Measurements from ENCODE around the gene TEKT2.

Gene TEKT2

GRCh38 chr1:36106269-36106668 lies 22.4 kb downstream of the TEKT2 start:
- DNase-seq (ENCODE audit: low read depth in 2 of 2): no peak

DNA sequence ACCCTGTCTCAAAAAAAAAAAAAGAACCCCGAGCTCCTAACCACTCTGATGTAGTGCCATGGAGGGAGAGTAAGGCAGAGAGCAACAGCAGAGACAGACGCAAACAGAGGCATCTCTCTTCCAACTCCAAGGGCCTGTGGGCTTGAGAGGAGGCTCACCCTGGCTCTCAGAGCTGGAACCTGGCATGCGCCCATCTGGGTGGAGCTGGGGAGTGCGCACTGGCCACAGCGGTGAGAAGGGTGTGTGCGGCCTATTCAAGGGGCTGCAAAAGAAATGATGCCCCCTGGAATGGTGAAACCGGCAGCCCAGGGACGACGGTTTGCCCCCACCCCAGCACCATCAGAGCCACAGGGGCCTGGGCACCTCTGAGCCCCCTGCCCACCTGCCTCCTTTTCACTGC lies 23.5 kb downstream of the TEKT2 start:
- DNase-seq (ENCODE audit: low read depth in 2 of 2): no peak

DNA sequence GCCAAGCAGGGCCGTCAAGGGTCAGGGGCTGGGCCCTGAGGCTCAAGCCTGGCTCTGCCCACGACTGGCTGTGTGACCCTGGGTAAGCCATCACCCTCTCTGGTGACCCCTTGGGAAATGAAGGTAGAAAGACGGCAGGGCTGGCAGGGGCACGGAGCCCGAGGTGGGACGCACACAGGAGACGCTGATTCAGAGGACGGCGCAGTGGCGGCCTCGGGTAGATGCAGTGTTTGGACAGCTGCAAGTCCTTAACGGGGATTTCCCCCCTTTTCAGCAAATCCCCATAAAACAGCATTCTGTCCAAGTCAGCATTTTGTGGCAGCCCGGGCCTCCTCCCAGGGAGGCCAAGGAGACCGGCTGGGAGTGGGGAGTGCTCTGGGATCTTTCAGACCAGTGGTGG lies 24.4 kb downstream of the TEKT2 start:
- no peak for DNase-seq (ENCODE audit: low read depth in 2 of 2)

DNA sequence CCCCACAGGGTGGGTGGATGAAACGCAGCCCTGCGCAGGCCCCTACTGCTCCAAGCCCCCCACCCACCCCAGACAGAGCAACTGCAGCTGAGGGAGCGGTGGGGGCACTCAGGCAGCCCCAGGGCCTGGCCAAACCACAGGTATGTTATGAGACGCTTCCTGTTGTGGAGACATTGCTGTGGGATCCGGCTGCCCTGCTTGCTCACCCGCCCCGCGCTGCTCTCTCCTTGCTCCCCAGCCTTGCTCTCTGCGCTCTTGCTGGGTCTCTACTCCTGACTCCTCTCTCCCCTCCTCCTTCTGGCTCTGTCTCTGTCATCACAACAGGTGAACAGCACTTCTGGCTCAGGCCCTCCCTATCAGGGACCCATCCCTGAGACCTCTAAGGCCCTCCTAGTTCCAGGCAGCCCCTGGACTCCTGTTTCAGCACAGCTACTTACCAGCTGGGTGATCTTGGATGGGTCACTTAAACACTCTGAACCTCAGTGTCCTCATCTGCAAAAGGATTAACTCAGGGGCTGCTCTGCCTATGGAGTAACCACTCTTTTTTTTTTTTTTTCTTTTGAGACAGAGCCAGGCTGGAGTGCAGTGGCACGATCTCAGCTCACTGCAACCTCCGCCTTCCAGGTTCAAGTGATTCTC lies 25.3 kb downstream of the TEKT2 start:
- DNase-seq (ENCODE audit: low read depth in 2 of 2): no peak

DNA sequence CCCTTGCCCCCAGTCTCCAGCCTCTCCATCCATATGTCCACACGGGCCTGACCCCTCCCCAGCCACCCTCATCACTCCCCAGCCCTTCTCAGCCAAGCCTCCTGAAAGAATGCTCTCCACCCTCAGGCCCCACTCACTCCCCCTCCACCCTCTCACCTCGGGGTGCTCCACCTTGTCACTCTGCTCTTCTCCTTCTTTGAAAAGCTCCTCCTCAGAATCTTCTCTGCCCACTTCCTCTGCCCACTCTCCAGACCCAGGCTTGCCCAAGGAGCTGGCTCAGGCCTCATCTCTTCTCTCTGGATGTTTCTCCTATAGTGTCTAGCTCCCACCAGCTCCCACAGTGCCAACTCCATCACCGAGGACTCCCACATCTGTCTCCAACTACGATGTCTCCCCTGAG lies 27.3 kb downstream of the TEKT2 start:
- no peak for DNase-seq (ENCODE audit: low read depth in 2 of 2)

DNA sequence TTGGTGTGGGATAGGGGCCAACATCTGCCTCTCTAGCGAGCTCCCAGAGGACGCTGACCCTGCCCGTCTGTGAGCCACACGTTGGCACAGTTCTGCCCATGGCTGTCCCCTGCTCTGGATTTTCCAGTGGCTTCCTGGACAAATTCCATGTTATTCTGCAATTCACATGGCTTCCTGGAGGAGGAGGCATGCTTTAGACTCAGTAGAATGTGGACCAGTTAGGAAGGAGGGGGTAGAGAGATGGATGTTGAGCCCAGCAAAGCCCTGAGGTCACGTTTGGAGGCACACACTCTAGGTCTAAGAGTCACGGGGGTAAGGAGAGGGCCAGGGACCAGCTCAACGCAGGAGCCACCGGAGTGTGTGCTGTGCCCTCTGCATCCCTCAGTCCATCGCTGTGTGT lies 28.9 kb downstream of the TEKT2 start:
- DNase-seq (ENCODE audit: low read depth in 2 of 2): no peak

DNA sequence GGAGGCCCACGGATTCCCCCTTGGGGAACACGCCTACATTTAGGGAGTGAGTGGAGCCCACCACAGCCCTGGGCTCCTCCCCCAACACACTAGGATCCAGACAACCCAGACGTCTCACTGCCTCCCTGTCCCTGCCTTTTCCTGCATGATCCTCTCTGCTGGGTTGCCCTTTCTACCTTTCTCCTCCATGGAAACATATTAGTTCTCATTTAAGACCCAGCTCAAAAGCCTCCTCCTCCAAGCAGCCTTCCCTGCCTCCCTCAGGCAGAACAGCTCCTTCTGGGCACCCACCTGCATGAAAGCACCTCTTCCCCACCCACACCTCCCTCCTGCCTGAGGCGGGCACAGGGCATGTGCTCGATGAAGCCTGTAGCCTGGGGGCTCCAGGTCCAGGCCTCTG lies 30.5 kb downstream of the TEKT2 start:
- DNase-seq (ENCODE audit: low read depth in 2 of 2): no peak

- DNase-seq (ENCODE audit: low read depth in 2 of 2): no peak
Measured at GRCh38 chr1:36115200-36115669, 31.3 kb downstream of the TEKT2 start.

DNA sequence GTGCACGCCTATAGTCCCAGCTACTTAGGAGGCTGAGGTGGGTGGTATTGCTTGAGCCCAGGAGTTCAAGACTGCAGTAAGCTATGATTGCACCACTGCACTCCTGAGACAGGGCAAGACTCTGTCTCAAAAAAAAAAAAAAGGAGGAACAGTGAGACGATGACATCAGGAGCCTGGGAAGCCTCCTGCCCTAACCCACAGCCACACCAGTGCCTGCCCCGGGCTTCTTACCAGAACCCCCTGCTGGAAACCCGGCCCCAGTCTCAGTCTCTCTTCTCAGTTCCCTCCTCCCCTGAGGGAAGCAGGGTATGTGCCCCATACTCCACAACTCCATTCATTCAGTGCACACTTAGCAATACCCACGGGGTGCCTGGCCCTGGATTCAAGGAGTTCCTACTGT lies 32.0 kb downstream of the TEKT2 start:
- DNase-seq (ENCODE audit: low read depth in 2 of 2): no peak

- DNase-seq (ENCODE audit: low read depth in 2 of 2): no peak
Measured at GRCh38 chr1:36116901-36117300, 33.0 kb downstream of the TEKT2 start.

- DNase-seq (ENCODE audit: low read depth in 2 of 2): no peak
Measured at GRCh38 chr1:36118447-36119204, 34.7 kb downstream of the TEKT2 start.

- no peak for DNase-seq (ENCODE audit: low read depth in 2 of 2)
Measured at GRCh38 chr1:36119456-36119855, 35.6 kb downstream of the TEKT2 start.

GRCh38 chr1:36122062-36123030 lies 38.5 kb downstream of the TEKT2 start:
- no peak for DNase-seq (ENCODE audit: low read depth in 2 of 2)

- no peak for DNase-seq (ENCODE audit: low read depth in 2 of 2)
Measured at GRCh38 chr1:36123356-36123755, 39.5 kb downstream of the TEKT2 start.

DNA sequence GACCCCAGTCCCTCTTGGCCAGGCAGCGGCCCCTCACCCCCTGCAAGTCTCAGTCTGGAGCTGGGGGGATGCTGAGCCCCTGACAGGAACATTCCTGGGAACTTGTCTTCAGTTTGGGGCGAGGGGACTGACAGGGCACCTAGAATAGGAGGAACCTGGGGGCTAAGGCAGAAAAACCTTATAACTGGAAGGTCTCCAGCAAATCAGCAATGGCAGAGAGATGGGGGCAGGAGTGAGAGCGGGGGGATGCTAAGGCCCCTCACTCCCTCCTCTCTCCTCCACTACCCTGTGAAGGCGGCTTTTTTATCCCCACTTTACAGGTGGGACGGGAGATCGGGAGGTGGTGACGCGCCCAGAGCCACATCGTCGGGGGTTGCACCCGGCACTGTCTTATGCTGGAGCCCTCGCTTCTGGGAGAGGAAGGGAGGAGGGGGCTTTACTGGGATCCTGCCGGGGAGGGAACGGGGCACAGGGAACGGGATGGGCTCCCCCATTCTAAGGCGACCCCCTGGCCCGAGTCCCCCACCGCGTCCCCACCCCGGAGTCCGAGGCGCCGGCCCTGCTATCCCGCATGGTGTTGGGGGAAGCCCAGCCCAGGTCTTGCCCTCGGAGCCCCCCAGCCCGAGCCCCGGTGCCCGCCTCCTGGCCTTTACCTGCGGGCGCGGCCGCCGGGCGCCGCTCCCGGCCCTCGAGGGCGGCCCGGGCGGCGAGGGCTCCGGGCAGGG lies 40.7 kb downstream of the TEKT2 start:
- DNase-seq (ENCODE audit: low read depth in 2 of 2): no peak

GRCh38 chr1:36125129-36125991 lies 41.5 kb downstream of the TEKT2 start, which contains the start of gene COL8A2:
COL8A2 (minus strand) TSS chr1:36125222; CDS start chr1:36100242, 24,980 bp downstream.
- DNase-seq (ENCODE audit: low read depth in 2 of 2): no peak

- no peak for DNase-seq (ENCODE audit: low read depth in 2 of 2)
Measured at GRCh38 chr1:36126005-36126716, 42.3 kb downstream of the TEKT2 start.

- DNase-seq (ENCODE audit: low read depth in 2 of 2): no peak
Measured at GRCh38 chr1:36126797-36127500, 43.1 kb downstream of the TEKT2 start.

Data from stimulated activated CD8-positive, alpha-beta memory T cell treated with anti-CD3 and anti-CD28 coated beads, Interleukin-2, amount 100 ng/mL, for 48 hours (primary cell).